ENCODE results near the gene GAS5.
"Not testable (repeated sequence)": the region's sequence is repeated elsewhere in the genome, so short reads cannot be mapped to it uniquely, and the experiment has no call there.

Gene GAS5

DNA sequence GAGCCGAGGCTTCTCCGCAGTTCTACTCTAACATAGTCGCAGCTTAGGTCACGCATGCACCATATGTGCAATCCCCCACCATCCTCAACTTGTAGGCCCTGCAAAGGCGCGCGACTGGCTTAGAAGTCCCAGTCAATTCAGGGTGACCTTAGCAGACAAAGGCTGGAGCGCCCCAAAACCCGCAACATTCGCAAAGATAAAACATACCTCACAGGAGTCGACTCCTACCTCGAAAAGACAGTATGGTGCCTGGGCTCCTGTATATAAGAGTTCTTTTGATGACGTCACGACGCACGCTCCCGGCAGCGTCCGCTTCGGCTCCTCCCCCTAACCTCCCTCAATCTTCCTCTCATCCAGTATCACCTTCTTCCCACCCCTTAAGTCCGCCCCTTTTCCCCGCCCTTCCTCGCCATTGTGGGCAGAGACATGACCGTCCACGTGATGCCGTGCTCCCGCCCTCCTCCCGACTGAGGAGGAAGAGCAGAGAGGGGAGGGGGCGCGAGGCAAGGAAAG, at the start of gene GAS5:
TSS of gene GAS5 (minus strand) at position 237 of the 513 bp plus-strand sequence.
- DNase-seq (ENCODE audit: low read depth in 2 of 2), result peak; percentile 98 to 99

DNA sequence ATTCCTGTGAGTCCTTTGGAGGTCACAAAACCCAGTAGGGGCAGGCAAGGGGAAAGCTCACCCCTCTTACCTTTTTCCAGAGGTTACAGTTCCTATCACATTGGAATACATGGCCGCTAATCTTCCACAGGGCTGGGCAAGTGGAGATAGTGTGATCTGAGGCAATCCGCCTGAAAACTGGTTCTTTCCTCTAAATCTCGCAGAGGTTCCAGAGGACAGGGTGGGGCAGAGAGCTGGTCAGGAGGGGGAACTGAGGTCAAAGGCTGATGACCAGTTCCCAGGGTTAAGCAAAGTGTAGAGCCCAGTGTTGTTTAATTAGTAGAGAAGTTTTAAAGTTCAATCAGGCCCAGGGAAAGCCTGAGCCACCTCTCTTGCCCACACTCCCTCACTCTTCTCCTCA, 49.4 kb upstream of the GAS5 start, which contains the start of gene SERPINC1:
TSS of gene SERPINC1 (minus strand) at position 179 of the 400 bp plus-strand sequence. CDS start at position 111, 68 bp downstream.
- no peak for DNase-seq (ENCODE audit: low read depth in 2 of 2)

DNA sequence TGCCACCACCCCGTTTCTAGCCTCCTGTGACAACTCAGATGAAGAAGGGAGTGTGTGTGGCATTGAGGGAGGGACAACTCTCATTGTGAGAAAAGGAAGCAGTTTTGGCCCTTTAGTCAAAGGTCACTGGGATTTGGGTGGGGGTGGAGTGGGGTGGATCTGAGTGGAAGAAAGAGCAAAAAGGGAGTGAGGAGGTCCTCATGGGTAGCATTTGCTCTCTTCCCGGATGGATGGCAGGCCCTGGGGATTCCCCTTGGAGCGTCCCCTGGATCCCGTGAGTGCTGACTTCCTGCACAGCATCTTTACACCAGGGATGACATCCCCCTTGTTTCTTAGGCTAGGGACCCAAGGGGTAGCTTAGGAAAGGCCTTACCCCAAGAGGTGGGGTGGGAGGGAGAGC, 48.9 kb upstream of the GAS5 start:
- no peak for DNase-seq (ENCODE audit: low read depth in 2 of 2)

DNA sequence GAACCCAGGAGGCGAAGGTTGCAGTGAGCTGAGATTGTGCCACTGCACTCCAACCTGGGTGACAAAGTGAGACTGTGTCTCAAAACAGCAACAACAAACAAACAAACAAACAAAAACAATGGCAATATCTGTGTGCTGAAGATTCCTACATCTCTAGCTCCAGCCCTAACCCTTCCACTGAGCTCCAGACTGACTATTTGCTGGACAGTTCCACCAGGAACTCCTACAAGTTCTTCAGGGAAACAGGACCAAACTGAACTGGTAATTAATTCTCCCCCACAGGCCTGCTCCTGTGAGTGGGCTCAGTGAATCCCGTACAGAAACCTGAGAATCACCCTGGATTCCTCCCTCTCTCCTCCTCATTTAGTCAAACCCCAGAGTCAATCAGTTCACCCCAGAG, 47.8 kb upstream of the GAS5 start:
- no peak for DNase-seq (ENCODE audit: low read depth in 2 of 2)

DNA sequence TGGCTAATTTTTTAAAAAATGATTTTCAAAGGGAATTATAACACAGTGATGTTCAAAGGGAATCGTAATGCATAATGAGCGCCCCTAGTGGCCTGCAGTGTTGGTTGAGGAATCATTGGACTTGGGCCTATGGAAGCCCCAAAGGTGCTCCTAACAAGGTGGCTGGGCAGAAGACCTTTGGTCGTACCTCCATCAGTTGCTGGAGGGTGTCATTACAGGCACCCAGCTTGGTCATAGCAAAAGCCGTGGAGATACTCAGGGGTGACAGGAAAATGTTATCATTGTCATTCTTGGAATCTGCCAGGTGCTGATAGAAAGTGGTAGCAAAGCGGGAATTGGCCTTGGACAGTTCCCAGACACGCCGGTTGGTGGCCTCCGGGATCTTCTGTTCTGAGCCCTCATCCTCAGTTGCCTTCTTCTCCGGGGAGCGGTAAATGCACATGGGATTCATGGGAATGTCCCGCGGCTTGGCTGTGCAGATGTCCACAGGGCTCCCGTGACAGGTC, 46.6 kb upstream of the GAS5 start:
- DNase-seq (ENCODE audit: low read depth in 2 of 2), result peak; percentile 6 to 10

DNA sequence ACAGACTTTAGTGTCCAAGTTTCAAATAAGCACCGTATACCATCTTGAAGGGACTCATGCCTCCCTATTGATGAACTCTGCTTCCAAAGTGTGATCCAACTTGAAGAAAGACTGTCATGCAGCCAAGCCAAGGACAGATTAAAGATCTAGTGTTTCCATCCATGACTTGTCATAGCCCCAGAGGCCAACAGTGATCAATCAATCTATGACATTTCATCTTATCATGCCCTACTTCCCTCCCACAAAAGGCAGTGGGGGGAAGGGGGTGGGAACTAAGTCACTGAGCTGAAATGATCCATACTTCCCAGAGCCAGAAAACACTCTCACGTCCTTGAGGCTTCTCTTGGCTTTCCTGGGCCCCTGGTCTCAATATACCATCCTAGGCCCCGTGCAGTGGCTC, 45.3 kb upstream of the GAS5 start:
- DNase-seq (ENCODE audit: low read depth in 2 of 2), result no peak

DNA sequence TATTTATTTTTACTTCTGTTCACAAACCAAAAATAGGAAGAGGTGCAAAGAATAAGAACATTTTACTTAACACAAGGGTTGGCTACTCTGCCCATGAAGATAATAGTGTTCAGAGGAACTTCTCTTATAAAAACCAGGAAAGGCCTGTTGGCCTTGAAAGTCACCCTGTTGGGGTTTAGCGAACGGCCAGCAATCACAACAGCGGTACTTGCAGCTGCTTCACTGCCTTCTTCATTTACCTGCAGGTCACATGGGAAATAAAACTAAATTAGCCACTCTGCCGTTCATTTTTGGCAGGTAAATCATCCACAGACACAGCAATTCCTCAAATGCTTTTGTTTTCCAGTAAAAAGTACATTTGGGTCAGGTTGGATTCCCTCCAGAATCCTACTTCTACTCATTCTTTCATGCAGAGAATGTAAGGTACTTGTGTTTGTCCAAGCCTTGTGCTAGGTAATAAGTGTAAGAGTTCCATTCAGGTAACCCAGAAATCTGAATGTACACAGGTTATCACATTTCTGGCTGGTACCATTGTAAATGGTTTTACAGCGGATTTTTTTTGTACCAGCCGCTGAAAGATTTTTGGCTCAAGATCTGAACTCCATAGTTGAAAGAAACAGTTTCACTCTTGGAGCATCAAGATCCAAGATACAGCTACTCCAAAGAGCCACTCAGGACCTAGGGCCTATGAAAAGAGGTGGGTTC, 36.2 kb upstream of the GAS5 start:
- DNase-seq (ENCODE audit: low read depth in 2 of 2), result no peak

DNA sequence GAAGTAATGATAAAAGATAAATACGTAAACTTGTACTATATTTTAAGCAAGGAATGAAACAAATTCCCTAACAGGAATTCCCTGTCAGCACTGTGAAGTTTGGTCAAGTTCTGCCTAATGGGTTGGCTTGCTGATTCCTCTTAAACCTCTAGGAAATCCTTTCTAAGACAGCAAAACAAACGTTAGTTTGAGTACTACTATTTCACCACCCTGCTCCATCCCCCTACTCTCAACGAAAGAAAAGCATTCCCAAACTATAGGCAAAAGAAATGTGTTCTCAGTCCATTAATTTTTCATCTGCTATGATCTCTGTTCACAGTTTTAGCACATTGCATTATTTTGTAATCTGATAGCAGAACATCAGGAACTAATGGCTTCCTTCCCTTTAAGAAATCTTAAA, 33.2 kb upstream of the GAS5 start:
- DNase-seq (ENCODE audit: low read depth in 2 of 2), result no peak

DNA sequence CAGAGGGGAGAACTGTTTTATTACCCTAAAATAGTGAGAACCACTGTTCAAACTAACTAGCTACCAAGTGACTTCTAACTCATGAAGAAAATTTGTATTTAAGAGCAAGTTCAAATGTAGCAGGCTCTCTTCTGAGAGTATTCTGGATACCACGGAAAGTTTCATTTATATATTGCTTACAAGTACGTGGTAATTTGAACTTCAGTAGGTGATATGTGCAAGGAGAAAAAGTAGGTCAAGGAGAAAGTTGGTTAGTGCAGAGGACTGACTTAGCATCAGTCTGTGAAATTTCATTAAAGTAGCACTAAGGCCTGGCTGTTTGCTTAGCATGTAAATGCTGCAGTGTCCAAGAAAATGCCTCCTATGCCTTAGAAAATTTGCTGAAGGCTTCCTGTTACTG, 32.6 kb upstream of the GAS5 start:
- no peak for DNase-seq (ENCODE audit: low read depth in 2 of 2)

DNA sequence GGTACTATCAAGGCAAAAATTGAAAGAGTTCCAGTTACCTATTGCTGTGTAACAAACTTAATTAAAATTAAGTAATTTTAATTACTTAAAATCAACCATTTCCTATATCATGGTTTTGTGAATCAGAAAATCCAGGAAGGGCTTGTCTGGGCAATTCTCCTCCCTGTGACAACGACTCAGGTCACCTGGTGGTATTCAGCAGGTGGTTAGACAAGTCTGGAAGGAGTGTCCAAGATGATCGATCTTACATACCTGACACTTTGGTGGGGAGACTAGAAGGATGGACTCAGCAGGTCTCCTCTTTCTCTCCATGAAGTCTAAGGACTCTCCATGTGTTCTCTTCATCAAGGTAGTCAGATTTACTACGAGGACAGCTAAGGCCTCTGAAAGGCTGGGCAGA, 26.4 kb upstream of the GAS5 start:
- no peak for DNase-seq (ENCODE audit: low read depth in 2 of 2)

DNA sequence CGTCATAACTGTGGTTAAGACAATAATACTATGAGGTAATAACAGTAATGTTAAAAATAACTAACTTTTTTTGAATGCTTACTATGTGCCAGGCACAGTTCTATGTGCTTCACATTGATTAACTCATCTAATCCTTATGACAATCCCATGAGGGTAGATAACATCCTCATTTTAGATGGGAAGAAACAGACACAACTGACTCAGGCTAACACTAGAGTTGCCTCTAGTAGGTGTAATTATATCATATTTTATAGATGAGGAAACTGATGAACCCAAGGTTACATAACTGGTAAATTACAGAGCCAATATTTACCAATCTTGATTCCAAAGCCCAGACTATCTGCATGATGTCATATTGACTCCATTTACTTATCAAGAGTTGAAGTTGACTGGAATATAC, 25.8 kb upstream of the GAS5 start:
- no peak for DNase-seq (ENCODE audit: low read depth in 2 of 2)

DNA sequence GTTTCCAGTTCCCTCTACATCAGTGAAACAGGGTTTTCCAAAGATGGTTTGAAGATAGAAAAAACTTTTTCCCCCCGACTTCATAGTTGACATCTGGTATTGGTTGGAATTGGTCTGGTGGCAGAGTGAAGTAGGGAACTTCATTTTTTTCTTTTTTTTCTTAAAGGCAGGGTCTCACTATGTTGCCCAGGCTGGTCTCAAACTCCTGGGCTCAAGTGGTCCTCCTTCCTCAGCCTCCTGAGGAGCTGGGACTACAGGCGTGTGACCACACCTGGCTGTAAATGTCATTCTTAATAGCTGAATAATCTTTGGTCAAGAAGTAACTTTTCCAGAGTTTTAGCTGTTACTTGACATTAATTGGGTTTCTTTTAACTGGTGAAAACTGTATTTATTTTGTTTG, 22.1 kb upstream of the GAS5 start:
- no peak for DNase-seq (ENCODE audit: low read depth in 2 of 2)

DNA sequence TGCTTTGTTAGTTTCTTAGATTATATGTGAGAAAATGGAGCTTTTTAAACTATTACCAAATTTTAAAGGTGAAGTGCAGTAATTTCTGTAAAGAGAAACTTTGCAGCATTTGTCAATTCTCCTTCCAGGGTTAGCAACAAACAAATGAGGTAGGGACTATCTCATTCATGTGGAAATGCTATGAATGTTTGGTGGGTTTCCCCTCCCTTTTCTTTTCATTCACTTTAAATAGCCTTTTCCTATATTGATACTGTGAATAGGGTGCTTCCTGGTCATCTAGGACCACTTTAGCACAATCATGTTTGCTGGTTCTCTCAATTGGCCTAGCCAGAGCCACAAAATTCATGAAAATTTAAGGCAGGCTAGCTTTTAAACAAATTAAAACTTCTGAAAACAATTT, 21.0 kb upstream of the GAS5 start:
- no peak for DNase-seq (ENCODE audit: low read depth in 2 of 2)

DNA sequence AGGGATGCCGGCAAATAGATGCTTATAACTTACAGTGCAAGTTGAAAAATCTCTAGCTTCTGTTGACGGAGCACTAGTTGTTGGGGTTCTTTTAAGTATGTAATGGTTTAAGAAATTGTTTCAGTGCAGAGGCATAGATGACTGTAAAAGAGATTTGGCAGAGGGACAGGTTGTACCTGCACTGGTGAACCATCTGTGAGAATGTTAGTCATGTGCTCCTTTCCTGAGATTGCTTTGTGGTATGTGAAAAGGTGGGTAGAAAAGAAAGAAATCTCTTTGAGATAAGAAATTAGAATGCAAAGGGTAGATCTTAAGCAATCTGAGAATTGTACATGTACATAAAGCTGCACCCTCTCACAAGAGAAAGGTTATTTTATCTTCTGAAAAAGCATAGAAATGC, 19.8 kb upstream of the GAS5 start:
- DNase-seq (ENCODE audit: low read depth in 2 of 2), result no peak

DNA sequence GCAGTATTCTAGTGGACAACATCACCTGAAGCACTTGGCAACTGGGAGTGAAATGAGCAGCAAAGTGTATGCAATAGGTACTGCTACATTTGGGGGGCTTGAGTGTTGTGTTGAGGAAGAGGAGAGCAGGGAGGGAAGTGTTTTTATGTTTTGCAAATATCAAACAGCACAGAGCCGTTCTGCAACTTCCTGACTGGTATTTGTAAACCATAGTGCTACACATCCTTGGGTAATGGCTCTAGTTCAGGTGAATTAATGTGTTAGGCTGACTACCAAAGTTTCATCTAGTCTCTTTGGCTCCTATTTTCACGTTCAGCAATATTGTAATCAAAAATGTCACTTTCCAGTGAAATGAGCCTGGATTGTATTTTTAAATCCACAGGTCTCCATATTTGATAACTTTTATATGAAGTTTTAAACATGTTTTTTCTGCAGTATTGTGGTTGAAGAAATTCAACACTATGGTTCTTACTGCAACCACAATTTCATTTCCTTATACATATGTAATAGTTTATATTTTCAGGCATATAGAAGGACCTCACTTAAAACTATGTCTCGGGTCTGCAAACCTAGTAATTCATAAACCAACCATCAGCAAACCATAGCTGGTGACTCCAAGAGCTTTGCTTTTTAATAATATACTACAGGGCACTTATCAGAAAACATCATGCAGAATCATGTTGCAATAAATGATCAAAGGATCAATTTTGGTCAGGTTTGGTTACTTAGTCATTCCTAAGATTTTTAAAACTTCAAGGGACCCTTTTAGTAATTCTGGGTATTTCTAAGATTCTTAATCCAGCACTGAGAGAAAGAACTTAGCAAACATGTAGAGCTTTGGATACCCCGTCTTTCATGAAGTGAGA, 19.2 kb upstream of the GAS5 start:
- DNase-seq (ENCODE audit: low read depth in 2 of 2), result no peak

DNA sequence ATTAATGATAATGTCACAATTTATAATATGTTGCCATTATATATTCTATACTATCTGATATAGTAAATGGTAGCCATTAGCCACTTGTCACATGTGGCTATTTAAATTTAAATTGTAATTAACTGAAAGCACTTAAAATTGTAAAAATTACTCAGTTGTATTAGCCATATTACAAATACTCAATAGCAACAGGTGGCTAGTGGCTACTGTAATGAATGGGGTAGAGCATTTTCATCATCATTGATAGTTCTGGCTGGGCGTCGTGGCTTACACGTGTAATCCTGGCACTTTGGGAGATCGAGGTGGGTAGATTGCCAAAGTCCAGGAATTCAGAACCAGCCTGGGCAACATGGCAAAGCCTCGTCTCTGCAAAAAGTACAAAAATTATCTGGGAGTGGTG, 16.9 kb upstream of the GAS5 start:
- DNase-seq (ENCODE audit: low read depth in 2 of 2), result no peak

DNA sequence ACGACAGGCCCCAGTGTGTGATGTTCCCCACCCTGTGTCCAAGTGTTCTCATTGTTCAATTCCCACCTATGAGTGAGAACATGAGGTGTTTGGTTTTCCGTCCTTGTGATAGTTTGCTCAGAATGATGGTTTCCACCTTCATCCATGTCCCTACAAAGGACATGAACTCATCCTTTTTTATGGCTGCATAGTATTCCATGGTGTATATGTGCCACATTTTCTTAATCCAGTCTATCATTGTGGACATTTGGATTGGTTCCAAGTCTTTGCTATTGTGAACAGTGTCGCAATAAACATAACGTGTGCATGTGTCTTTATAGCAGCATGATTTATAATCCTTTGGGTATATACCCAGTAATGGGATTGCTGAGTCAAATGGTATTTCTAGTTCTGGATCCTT, 13.3 kb upstream of the GAS5 start:
- DNase-seq (ENCODE audit: low read depth in 2 of 2), result not testable (repeated sequence)

DNA sequence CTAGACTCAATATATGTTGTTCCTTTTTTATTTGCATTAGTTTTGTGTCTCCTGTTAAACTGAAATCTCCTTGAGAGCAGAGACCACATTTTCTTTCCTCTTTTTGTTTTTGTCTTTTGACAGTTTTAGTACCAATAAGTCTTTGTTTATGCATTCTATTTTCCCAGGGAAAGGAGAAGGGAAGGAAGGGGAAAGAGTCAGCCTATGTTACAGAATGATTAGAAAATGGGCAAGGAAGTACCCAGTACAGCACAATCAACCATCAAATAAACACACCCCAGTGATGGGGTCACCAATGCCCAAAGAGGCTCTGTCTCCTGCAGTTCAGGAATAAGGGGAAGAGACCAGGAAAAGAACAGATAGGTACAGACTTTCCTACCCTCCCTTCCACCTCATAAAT, 10.5 kb upstream of the GAS5 start:
- DNase-seq (ENCODE audit: low read depth in 2 of 2), result no peak

DNA sequence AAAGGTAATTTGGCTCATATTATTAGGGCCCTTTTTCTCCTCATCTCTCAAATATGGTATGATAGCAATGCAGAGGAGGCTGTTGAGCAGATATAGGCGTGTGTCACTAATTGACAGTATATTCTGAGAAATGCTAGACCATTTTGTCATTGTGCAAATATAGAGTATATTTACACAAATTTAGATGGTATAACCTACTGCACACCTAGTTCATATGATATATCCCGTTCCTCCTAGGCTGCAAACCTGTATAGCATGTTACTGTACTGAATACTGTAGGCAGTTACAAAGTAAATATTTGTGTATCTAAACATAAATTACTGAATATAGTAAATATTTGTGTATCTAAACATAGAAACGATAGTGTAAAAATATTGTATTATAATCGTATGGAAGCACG, 8.9 kb upstream of the GAS5 start:
- DNase-seq (ENCODE audit: low read depth in 2 of 2), result no peak

DNA sequence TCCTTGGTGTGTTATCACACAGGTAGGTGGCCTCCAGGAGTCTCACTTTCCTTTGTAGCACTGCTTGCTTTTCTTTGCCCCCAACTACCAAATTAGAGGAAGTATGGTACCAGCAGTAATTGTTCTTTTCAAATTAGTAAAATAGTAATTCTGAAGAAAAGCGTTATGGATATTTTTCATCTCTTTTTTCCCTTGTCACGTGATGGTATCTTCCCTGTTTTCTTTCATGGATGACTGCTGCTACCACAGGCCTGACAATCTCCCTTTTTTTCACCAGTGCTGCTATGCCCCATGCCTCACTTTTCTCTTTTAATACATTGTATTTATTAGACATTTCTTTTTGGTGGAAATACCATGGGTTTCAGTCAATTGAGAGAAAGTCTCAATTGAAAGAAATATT, 3.7 kb upstream of the GAS5 start:
- no peak for DNase-seq (ENCODE audit: low read depth in 2 of 2)

DNA sequence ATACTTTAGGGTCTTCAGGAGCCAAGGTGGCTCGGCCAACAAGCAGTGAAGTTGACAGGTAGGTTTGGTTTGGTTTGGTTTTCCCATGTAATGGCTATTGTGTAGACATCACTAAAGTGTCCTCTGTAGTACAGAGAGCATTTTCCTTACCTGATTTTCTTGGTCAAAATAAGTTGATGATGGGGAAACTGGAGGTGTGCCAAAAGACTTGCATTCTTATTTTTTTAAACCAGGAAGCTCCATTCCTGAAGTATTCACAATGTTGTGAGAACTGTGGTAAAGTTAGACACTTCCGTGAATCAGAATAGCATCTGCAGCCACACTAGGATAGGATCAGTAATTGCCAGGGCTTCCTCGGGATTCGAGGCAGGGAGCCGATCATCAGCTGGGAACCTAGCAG, 3.3 kb upstream of the GAS5 start:
- no peak for DNase-seq (ENCODE audit: low read depth in 2 of 2)

DNA sequence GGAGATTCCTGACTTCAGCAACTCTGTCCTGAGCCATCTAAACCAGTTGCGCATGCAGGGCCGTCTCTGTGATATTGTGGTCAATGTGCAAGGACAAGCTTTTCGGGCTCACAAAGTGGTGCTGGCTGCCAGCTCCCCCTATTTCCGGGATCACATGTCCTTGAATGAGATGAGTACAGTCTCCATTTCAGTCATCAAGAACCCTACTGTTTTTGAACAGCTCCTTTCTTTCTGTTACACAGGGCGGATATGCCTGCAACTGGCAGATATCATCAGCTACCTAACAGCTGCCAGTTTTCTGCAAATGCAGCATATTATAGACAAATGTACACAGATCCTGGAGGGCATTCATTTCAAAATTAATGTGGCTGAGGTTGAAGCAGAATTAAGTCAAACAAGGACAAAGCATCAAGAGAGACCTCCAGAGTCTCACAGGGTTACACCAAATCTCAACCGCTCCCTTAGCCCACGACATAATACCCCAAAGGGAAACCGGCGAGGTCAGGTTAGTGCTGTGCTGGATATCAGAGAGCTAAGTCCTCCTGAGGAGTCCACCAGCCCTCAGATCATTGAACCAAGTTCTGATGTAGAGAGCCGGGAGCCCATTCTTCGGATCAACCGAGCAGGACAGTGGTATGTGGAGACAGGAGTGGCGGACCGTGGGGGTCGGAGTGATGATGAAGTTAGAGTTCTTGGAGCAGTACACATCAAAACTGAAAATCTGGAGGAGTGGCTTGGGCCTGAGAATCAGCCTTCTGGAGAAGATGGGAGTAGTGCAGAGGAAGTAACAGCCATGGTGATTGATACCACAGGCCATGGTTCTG, 2.7 kb upstream of the GAS5 start:
- DNase-seq (ENCODE audit: low read depth in 2 of 2), result no peak

All from stimulated activated CD4-positive, alpha-beta T cell treated with anti-CD3 and anti-CD28 coated beads, Interleukin-1b, Interleukin-23, amount 100 ng/mL, for 4 hours (primary cell).